GM12878 (cell line): ENCODE data around the gene CCL16. TPM values are rescaled to one million over a fixed set of nuclear protein-coding genes. Genes with fewer than 3 reads are reported as not detected.
"Not testable (repeated sequence)": the region's sequence is repeated elsewhere in the genome, so short reads cannot be mapped to it uniquely, and the experiment has no call there.

Experiments
- ATAC-seq: fragments of 200-7000 bp; cut with Tn5 transposase; 3 replicates; pipeline ENCODE4 v1.9.1; 2020; ENCODE audit warnings: mild to moderate bottlenecking, moderate library complexity
- BruUV-seq: library from RNA; stranded (reverse); fragments of 400-500 nt; replicated peaks from 2 replicates; lab custom pipeline; 2021; lab: Mats Ljungman, UMichigan
- CTCF ChIA-PET: fragments of 300-600 bp; sonication (Branson Sonifier 250); formaldehyde crosslinking; extraction: SDS; loops from one replicate; lab custom pipeline; 2021; ENCODE audit warnings: inconsistent platforms; lab: Yijun Ruan, JAX
- POLR2A ChIA-PET: fragments of 350-600 bp; formaldehyde crosslinking; extraction: SDS; loops from one replicate; lab custom pipeline; 2021; ENCODE audit warnings: inconsistent platforms; lab: Charles Lee
- RAD21 ChIA-PET: fragments of 300-600 bp; sonication (Branson Sonifier 250); formaldehyde crosslinking; loops from one replicate; lab custom pipeline; 2023; ENCODE audit warnings: antibody characterized with exemption; ENCODE audit not compliant: unreplicated experiment; lab: Charles Lee
- SMC1A ChIA-PET: fragments of 300-600 bp; sonication (Branson Sonifier 250); formaldehyde crosslinking; loops from one replicate; lab custom pipeline; 2023; ENCODE audit not compliant: unreplicated experiment, uncharacterized antibody; lab: Charles Lee
- DNase-seq: peaks from one replicate; pipeline ENCODE4 v3.0.0-alpha.2; 2011; ENCODE audit warnings: low read depth, low spot score
- FAIRE-seq: peaks from 3 replicates; lab custom pipeline; 2011; peaks lifted over from hg19 to GRCh38; lab: Jason Lieb, UNC
- H2AFZ ChIP-seq: 2 replicates; pipeline ENCODE4 v1.6.0; 2011; ENCODE audit warnings: low read depth, low read length, control low read depth; ENCODE audit not compliant: control insufficient read depth
- H3K27ac ChIP-seq: 2 replicates; pipeline ENCODE4 v1.5.1; 2011; ENCODE audit warnings: control low read depth; ENCODE audit not compliant: control insufficient read depth, insufficient read depth
- H3K27me3 ChIP-seq, 2 experiments: replicated peaks in 1 of 2; 2 replicates each; pipeline versions ENCODE4 v1.6.0 to v1.6.1; 2011; ENCODE audit warnings: low read length in 1 of 2; ENCODE audit not compliant: control insufficient read depth in 2 of 2, insufficient read depth in 2 of 2
- H3K36me3 ChIP-seq, 2 experiments: 2 replicates each; pipeline ENCODE4 v1.5.1; 2011; ENCODE audit warnings: low read length in 1 of 2; ENCODE audit not compliant: control insufficient read depth in 2 of 2, insufficient read depth in 2 of 2
- H3K4me1 ChIP-seq: 2 replicates; pipeline ENCODE4 v1.6.1; 2011; ENCODE audit warnings: mild to moderate bottlenecking, low read length, moderate library complexity, mixed read lengths; ENCODE audit not compliant: control insufficient read depth, insufficient read depth
- H3K4me2 ChIP-seq: 2 replicates; pipeline ENCODE4 v1.6.0; 2011; ENCODE audit warnings: control low read depth; ENCODE audit not compliant: control insufficient read depth, insufficient read depth
- H3K4me3 ChIP-seq: fragments of 200-600 bp; sonication (generic); 2 replicates; pipeline ENCODE4 v1.5.1; 2016
- H3K79me2 ChIP-seq: 2 replicates; pipeline ENCODE4 v1.6.0; 2011; ENCODE audit warnings: low read length; ENCODE audit not compliant: control insufficient read depth, insufficient read depth
- H3K9ac ChIP-seq: 2 replicates; pipeline ENCODE4 v1.8.0; 2011; ENCODE audit warnings: low read length, control low read depth, mixed read lengths; ENCODE audit not compliant: control insufficient read depth, insufficient read depth
- H3K9me3 ChIP-seq: replicated peaks from 3 replicates; pipeline ENCODE4 v1.5.1; 2011; ENCODE audit warnings: mild to moderate bottlenecking, low read length; ENCODE audit not compliant: control insufficient read depth, insufficient read depth
- H4K20me1 ChIP-seq: 2 replicates; pipeline ENCODE4 v1.6.0; 2011; ENCODE audit not compliant: control insufficient read depth, insufficient read depth
- ATF7 ChIP-seq: fragments of 450-650 bp; IDR thresholded peaks from 2 replicates; pipeline ENCODE4 v1.6.1; 2016; ENCODE audit warnings: low read depth, mild to moderate bottlenecking
- CHD4 ChIP-seq: fragments of 200-600 bp; sonication (generic); IDR thresholded peaks from 2 replicates; pipeline ENCODE4 v1.6.1; 2016; ENCODE audit warnings: mild to moderate bottlenecking
- NFYB ChIP-seq: IDR thresholded peaks from 2 replicates; pipeline ENCODE4 v1.6.1; 2011; ENCODE audit warnings: low read depth, mild to moderate bottlenecking, low read length, improper control_type of control experiment, moderate library complexity; ENCODE audit not compliant: insufficient read depth
- NR2F1 ChIP-seq: fragments of 450-650 bp; conservative IDR thresholded peaks from 2 replicates; pipeline ENCODE4 v1.6.1; 2017; ENCODE audit warnings: mild to moderate bottlenecking
- SIX5 ChIP-seq: IDR thresholded peaks from 2 replicates; pipeline ENCODE4 v1.6.1; 2011; ENCODE audit warnings: mild to moderate bottlenecking, low read depth, low read length, moderate library complexity; ENCODE audit not compliant: severe bottlenecking
- WGBS: methylation state at CpG from one replicate; pipeline ENCODE4 v1.1.6; 2016; ENCODE audit warnings: low lambda C conversion rate; ENCODE audit not compliant: insufficient replicate concordance, insufficient coverage; ENCODE audit errors: missing lambda C conversion rate; 5-methylcytosine and 5-hydroxymethylcytosine counted together
- in situ Hi-C: fragments of 300-500 bp; cut with MboI; formaldehyde crosslinking; loops from 9 replicates; pipeline ENCODE4 v1.14.3; 2018; ENCODE audit warnings: mixed read lengths
- intact Hi-C: fragments of 100-400 bp; cut with micrococcal nuclease; formaldehyde crosslinking; loops from one replicate; pipeline ENCODE4 v1.14.2; 2022; ENCODE audit not compliant: unreplicated experiment
- polyA plus RNA-seq, 11 experiments: library from polyadenylated mRNA; depleted of rRNA in 4 of 11; unstranded in 6 of 11; stranded (reverse) in 5 of 11; fragments of >200 nt; fragmentation: Nextera tagmentation in 4 of 11; fragmentation: Illumina TruSeq in 1 of 11; extraction: Ambion mirVana in 4 of 11; extraction: Trizol in 1 of 11; gene quantifications; 1 replicate in 1 of 11; 2 replicates in 10 of 11; pipeline versions ENCODE4 v1.2.1 to v1.2.3, GENCODE V29; 2011 to 2016; ENCODE audit warnings: inconsistent platforms in 2 of 11, missing spikeins in 2 of 11, low read depth in 1 of 11
- total RNA-seq, 4 experiments: library from RNA; depleted of rRNA in 3 of 4; stranded (reverse); fragments of >200 nt in 3 of 4; fragmentation: Illumina TruSeq in 1 of 4; extraction: Trizol in 1 of 4; gene quantifications; 2 replicates each; pipeline versions ENCODE4 v1.2.1 to v1.2.3, GENCODE V29; 2013 to 2021
- TF ChIP-seq, protein P1 (sequence below): fragments of 450-650 bp; IDR thresholded peaks from 2 replicates; pipeline ENCODE4 v1.6.1; 2014; ENCODE audit warnings: mild to moderate bottlenecking

The CCL16 gene
- total and polyA plus RNA-seq, 10 of the 15 experiments (the other 5 are each of a cell fraction or from before 2014, with no cell fraction given): not detected

- TF ChIP-seq SIX5: no peak
- TF ChIP-seq CHD4: no peak
- no peak for TF ChIP-seq NFYB
- TF ChIP-seq, all 136 proteins: peak for 0
Measured at GRCh38 chr17:36019423-36019822, 38.1 kb upstream of the CCL16 start (continued).

GRCh38 chr17:36017799-36018198, 36.5 kb upstream of the CCL16 start, which contains the start of gene CCL23:
TSS of gene CCL23 (minus strand) at chr17:36017972. CDS start at chr17:36017897, 75 bp downstream.
- Histone ChIP-seq H3K4me3 (no peak within 1 kb of the TSS), H3K4me1 (no peaks in the 10 kb centered on the region), H3K79me2 (no peaks in the 10 kb centered on the region), H3K36me3 (no peaks in the 10 kb centered on the region), H2AFZ (no peak within 1 kb of the TSS), H3K9ac (no peak within 1 kb of the TSS), H3K4me2 (no peak within 1 kb of the TSS), H3K27me3 (no peaks in the 10 kb centered on the region; a peak in 1 of 4 replicates), H4K20me1 (no peaks in the 10 kb centered on the region), H3K9me3 (no peaks in the 10 kb centered on the region; the same call in 2 of the 3 replicates), H3K27ac (no peak within 1 kb of the TSS)
- peak; percentile 62; the same call in 1 of the 2 replicates for TF ChIP-seq NR2F1
- TF ChIP-seq ATF7: no peak
- WGBS: 11% methylated on average over 6 of the region's 6 CpGs
- ChIA-PET CTCF (interaction anchor here (0.5 to 1.8 kb wide), 4 partner anchors 12 to 1640 kb away, joined by 3 to 6 read pairs (median 5); no protein-coding TSS in a partner anchor), SMC1A (interaction anchor here (0.9 to 2.0 kb wide), 9 partner anchors 8 to 115 kb away, joined by 3 to 7 read pairs (median 4); no protein-coding TSS in a partner anchor), RAD21 (interaction anchor here (1.3 kb wide), 1 partner anchor 56 kb away, joined by 8 read pairs; no protein-coding TSS in a partner anchor), POLR2A (no interaction called here)
- intact Hi-C loops: no loop called here
- ATAC-seq (no peak), FAIRE-seq (no peak), DNase-seq (no peak)
- BruUV-seq: no TSS peak
- in situ Hi-C loops: no loop called here

DNA sequence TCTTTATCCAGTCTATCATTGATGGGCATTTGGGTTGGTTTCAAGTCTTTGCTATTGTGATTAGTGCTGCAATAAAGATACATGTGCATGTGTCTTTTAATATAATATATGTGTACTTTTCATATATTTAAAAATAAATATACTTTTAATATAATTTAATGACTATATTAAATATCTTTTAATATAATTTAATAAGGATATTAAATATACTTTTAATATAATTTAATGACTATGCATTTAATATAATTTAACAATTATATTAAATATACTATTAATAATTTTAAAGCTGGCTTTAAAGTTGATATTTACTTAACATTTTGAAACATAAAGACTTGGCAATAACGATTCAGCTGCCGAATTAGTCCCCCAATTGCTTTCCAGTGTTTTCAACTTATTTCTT, 35.3 kb upstream of the CCL16 start:
- in situ Hi-C loops (no loop called here), intact Hi-C loops (no loop called here)
- SMC1A ChIA-PET: interaction anchor here (0.7 to 1.2 kb wide), 5 partner anchors 9 to 130 kb away, joined by 3 to 4 read pairs (median 3); no protein-coding TSS in a partner anchor
- no peak overlapping the region for H3K27ac ChIP-seq
- no peaks in the 10 kb centered on the region for H3K79me2 ChIP-seq
- H3K4me2 ChIP-seq: no peak overlapping the region
- no TSS peak for BruUV-seq
- no peaks in the 10 kb centered on the region for H3K27me3 ChIP-seq
- H3K4me3 ChIP-seq: no peak overlapping the region
- no peaks in the 10 kb centered on the region for H3K4me1 ChIP-seq
- 95% methylated on average over 2 of the region's 2 CpGs for WGBS
- CTCF ChIA-PET: interaction anchor here (1.0 kb wide), 1 partner anchor 11 kb away, joined by 4 read pairs; no protein-coding TSS in a partner anchor
- FAIRE-seq (no peak), DNase-seq (no peak), ATAC-seq (no peak)
- POLR2A ChIA-PET: interaction anchor here (0.6 kb wide), 1 partner anchor 28 kb away, joined by 3 read pairs; no protein-coding TSS in a partner anchor
- TF ChIP-seq, protein P1, sequence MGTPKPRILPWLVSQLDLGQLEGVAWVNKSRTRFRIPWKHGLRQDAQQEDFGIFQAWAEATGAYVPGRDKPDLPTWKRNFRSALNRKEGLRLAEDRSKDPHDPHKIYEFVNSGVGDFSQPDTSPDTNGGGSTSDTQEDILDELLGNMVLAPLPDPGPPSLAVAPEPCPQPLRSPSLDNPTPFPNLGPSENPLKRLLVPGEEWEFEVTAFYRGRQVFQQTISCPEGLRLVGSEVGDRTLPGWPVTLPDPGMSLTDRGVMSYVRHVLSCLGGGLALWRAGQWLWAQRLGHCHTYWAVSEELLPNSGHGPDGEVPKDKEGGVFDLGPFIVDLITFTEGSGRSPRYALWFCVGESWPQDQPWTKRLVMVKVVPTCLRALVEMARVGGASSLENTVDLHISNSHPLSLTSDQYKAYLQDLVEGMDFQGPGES: no peak
- no peak overlapping the region for H2AFZ ChIP-seq
- H3K9ac ChIP-seq: no peak overlapping the region
- H3K36me3 ChIP-seq: no peaks in the 10 kb centered on the region
- no peaks in the 10 kb centered on the region for H4K20me1 ChIP-seq
- RAD21 ChIA-PET: interaction anchor here (0.7 kb wide), 1 partner anchor 132 kb away, joined by 3 read pairs; no protein-coding TSS in a partner anchor
- no peaks in the 10 kb centered on the region; the same call in 2 of the 3 replicates for H3K9me3 ChIP-seq

- CTCF ChIA-PET, BruUV-seq: not testable (repeated sequence)
Measured at GRCh38 chr17:36015895-36016294, 34.6 kb upstream of the CCL16 start.

More at GRCh38 chr17:36015895-36016294, 34.6 kb upstream of the CCL16 start:
- intact Hi-C loops, DNase-seq, H3K36me3 ChIP-seq, H4K20me1 ChIP-seq, H3K27ac ChIP-seq, FAIRE-seq, H2AFZ ChIP-seq, H3K9me3 ChIP-seq, H3K9ac ChIP-seq, ATAC-seq, H3K4me3 ChIP-seq, H3K4me2 ChIP-seq, in situ Hi-C loops, H3K4me1 ChIP-seq, H3K79me2 ChIP-seq, H3K27me3 ChIP-seq: not testable (repeated sequence)
- ChIA-PET POLR2A (interaction anchor here (0.7 kb wide), 1 partner anchor 175 kb away, joined by 3 read pairs; no protein-coding TSS in a partner anchor), RAD21 (interaction anchor here (0.8 kb wide), 1 partner anchor 56 kb away, joined by 3 read pairs; no protein-coding TSS in a partner anchor), SMC1A (interaction anchor here (0.7 to 2.1 kb wide), 2 partner anchors 9 to 11 kb away, joined by 3 to 8 read pairs; no protein-coding TSS in a partner anchor)
- WGBS: 50% methylated on average over 4 of the region's 4 CpGs
